Gastroesophageal sphincter (tissue), 3 donors: Measurements from ENCODE around the gene VPS13D.

Source experiments
- EP300 ChIP-seq: sonication (generic); formaldehyde crosslinking; IDR thresholded peaks from one replicate; pipeline ENCODE4 v1.6.1; 2017; ENCODE audit warnings: antibody characterized with exemption, mild to moderate bottlenecking
- POLR2A ChIP-seq, 2 donors: fragments of 450-650 bp; IDR thresholded peaks; one replicate each; pipeline ENCODE4 v1.6.1; 2017; ENCODE audit warnings: antibody characterized with exemption in 2 of 2, mild to moderate bottlenecking in 2 of 2, moderate library complexity in 1 of 2
- TF ChIP-seq, protein P1 (sequence below), 4 experiments: fragments of 200-600 bp in 2 of 4; fragments of 450-650 bp in 2 of 4; sonication (generic) in 1 of 4; IDR thresholded peaks; one replicate each; pipeline ENCODE4 v1.5.1; 2017 to 2019; ENCODE audit warnings: antibody characterized with exemption in 4 of 4, mild to moderate bottlenecking in 2 of 4, moderate library complexity in 2 of 4

DNA sequence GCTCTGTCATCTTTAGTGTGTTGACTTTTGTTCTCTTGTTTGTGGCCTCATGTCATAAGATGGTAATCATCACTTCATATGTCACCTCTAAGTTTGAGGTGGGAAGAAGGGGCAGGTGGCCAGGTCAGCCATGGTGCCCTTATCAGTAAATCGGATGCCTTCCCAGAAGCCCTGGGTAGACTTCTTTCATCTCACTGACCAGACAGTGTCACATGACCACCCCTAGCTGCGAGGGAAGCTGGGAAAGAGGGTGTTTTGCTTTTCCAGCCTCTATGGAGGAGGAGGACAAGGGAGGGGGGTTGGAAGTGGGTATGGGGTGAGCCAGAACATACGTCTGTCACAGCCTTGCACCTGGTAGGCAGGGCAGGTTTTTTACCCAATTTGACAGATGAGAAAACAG is 34.4 kb upstream of the VPS13D start:
- TF ChIP-seq, protein P1, sequence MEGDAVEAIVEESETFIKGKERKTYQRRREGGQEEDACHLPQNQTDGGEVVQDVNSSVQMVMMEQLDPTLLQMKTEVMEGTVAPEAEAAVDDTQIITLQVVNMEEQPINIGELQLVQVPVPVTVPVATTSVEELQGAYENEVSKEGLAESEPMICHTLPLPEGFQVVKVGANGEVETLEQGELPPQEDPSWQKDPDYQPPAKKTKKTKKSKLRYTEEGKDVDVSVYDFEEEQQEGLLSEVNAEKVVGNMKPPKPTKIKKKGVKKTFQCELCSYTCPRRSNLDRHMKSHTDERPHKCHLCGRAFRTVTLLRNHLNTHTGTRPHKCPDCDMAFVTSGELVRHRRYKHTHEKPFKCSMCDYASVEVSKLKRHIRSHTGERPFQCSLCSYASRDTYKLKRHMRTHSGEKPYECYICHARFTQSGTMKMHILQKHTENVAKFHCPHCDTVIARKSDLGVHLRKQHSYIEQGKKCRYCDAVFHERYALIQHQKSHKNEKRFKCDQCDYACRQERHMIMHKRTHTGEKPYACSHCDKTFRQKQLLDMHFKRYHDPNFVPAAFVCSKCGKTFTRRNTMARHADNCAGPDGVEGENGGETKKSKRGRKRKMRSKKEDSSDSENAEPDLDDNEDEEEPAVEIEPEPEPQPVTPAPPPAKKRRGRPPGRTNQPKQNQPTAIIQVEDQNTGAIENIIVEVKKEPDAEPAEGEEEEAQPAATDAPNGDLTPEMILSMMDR (IDR thresholded peaks at IDR 0.05), result no peak
- TF ChIP-seq EP300 (no peak), POLR2A (IDR thresholded peaks at IDR 0.05) (no peak)
